Neural cell (in vitro differentiated cells): ENCODE data around the gene HARS2. TPM values are rescaled to one million over a fixed set of nuclear protein-coding genes. Genes with fewer than 3 reads are reported as not detected.

Experiments used
- H2AFZ ChIP-seq: fragments of 200-600, 300-800 bp; sonication (generic), shearing (Covaris generic); 2 replicates; pipeline ENCODE4 v1.6.0; 2014; ENCODE audit warnings: low read depth, mild to moderate bottlenecking, antibody characterized with exemption, low read length, moderate library complexity
- H3F3A ChIP-seq: fragments of 200-600 bp; shearing (Covaris generic); 2 replicates; pipeline ENCODE4 v1.6.1; 2016; ENCODE audit warnings: mild to moderate bottlenecking, moderate library complexity, mixed read lengths, antibody characterized with exemption, low read length; ENCODE audit not compliant: insufficient read depth, poor library complexity, severe bottlenecking
- H3K27ac ChIP-seq: fragments of 200-600, 300-800 bp; sonication (generic), shearing (Covaris generic); 2 replicates; pipeline ENCODE4 v1.5.1; 2014; ENCODE audit warnings: mild to moderate bottlenecking, low read length, moderate library complexity
- H3K27me3 ChIP-seq: fragments of 300-800, 200-600 bp; sonication (generic), shearing (Covaris generic); 2 replicates; pipeline ENCODE4 v1.6.0; 2014; ENCODE audit warnings: mild to moderate bottlenecking, low read depth, low read length, moderate library complexity; ENCODE audit not compliant: insufficient read depth
- H3K36me3 ChIP-seq: fragments of 300-800, 200-600 bp; sonication (generic), shearing (Covaris generic); 2 replicates; pipeline ENCODE4 v1.5.1; 2014; ENCODE audit warnings: mild to moderate bottlenecking, antibody characterized with exemption, low read length, moderate library complexity; ENCODE audit not compliant: insufficient read depth
- H3K4me2 ChIP-seq: fragments of 300-800, 200-600 bp; sonication (generic), shearing (Covaris generic); 2 replicates; pipeline ENCODE4 v1.6.0; 2014; ENCODE audit warnings: mild to moderate bottlenecking, low read length
- H3K4me3 ChIP-seq: fragments of 300-800, 200-600 bp; sonication (generic), shearing (Covaris generic); 2 replicates; pipeline ENCODE4 v1.5.1; 2014; ENCODE audit warnings: mild to moderate bottlenecking, low read length, moderate library complexity
- H3K79me2 ChIP-seq: fragments of 200-600 bp; shearing (Covaris generic); replicated peaks from 2 replicates; pipeline ENCODE4 v1.6.0; 2014; ENCODE audit warnings: mild to moderate bottlenecking, low read length, moderate library complexity; ENCODE audit not compliant: insufficient read depth
- H3K9ac ChIP-seq: fragments of 300-800, 200-600 bp; sonication (generic), shearing (Covaris generic); 2 replicates; pipeline ENCODE4 v1.6.1; 2016; ENCODE audit warnings: mild to moderate bottlenecking, low read length, mixed read lengths
- H3K9me2 ChIP-seq: fragments of 200-600 bp; shearing (Covaris generic); 2 replicates; pipeline ENCODE4 v1.6.1; 2016; ENCODE audit warnings: mild to moderate bottlenecking, low read length, mixed read lengths; ENCODE audit not compliant: insufficient read depth
- H3K9me3 ChIP-seq: fragments of 200-600, 300-800 bp; sonication (generic), shearing (Covaris generic); 2 replicates; pipeline ENCODE4 v1.6.1; 2016; ENCODE audit warnings: mild to moderate bottlenecking, mixed run types, low read length, moderate library complexity, mixed read lengths
- H4K20me1 ChIP-seq: fragments of 200-600 bp; shearing (Covaris generic); 2 replicates; pipeline ENCODE4 v1.6.1; 2016; ENCODE audit warnings: mild to moderate bottlenecking, mixed run types; ENCODE audit not compliant: insufficient read depth
- CTCF ChIP-seq: fragments of 450-650 bp; IDR thresholded peaks from 2 replicates; pipeline ENCODE4 v1.5.1; 2014; ENCODE audit warnings: antibody characterized with exemption, mild to moderate bottlenecking, moderate library complexity; ENCODE audit not compliant: poor library complexity, severe bottlenecking
- EP300 ChIP-seq: fragments of 450-650 bp; conservative IDR thresholded peaks from 2 replicates; pipeline ENCODE4 v1.6.1; 2014; ENCODE audit warnings: antibody characterized with exemption, mild to moderate bottlenecking, moderate library complexity; ENCODE audit not compliant: poor library complexity, severe bottlenecking
- EZH2 ChIP-seq: fragments of 200-600, 300-800 bp; shearing (Covaris generic), sonication (generic); IDR thresholded peaks from 2 replicates; pipeline ENCODE4 v1.6.1; 2014; ENCODE audit warnings: antibody characterized with exemption, low read length, borderline replicate concordance, mild to moderate bottlenecking; ENCODE audit not compliant: insufficient read depth, poor library complexity, severe bottlenecking
- MXI1 ChIP-seq: fragments of 450-650 bp; conservative IDR thresholded peaks from 2 replicates; pipeline ENCODE4 v1.6.1; 2014; ENCODE audit warnings: antibody characterized with exemption, mild to moderate bottlenecking; ENCODE audit not compliant: poor library complexity, severe bottlenecking
- POLR2AphosphoS5 ChIP-seq: IDR thresholded peaks from 2 replicates; pipeline ENCODE4 v1.6.1; 2012
- RAD21 ChIP-seq: fragments of 450-650 bp; conservative IDR thresholded peaks from 2 replicates; pipeline ENCODE4 v1.6.1; 2014; ENCODE audit warnings: antibody characterized with exemption, mild to moderate bottlenecking, moderate library complexity
- SMC3 ChIP-seq: fragments of 450-650 bp; conservative IDR thresholded peaks from 2 replicates; pipeline ENCODE4 v1.6.1; 2014; ENCODE audit warnings: antibody characterized with exemption, mild to moderate bottlenecking, moderate library complexity; ENCODE audit not compliant: poor library complexity
- TAF1 ChIP-seq: IDR thresholded peaks from 2 replicates; pipeline ENCODE4 v1.6.1; 2012; ENCODE audit warnings: low read depth
- polyA plus RNA-seq: library from polyadenylated mRNA; depleted of rRNA; stranded (reverse); fragments of >200 nt; gene quantifications from 2 replicates; pipeline ENCODE4 v1.2.3, GENCODE V29; 2014
- TF ChIP-seq, protein P1 (sequence below): IDR thresholded peaks from 2 replicates; pipeline ENCODE4 v1.6.1; 2012; ENCODE audit warnings: borderline replicate concordance

HARS2 gene
- polyA plus RNA-seq, 1 donor from 2014 or later, result 102 TPM

GRCh38 chr5:140674629-140675028 lies 16.6 kb upstream of the HARS2 start:
- H3K27me3 ChIP-seq, result no peaks in the 10 kb centered on the region
- H3K79me2 ChIP-seq, result no peaks in the 10 kb centered on the region
- TF ChIP-seq MXI1 (no peak), TAF1 (no peak), CTCF (no peak), POLR2AphosphoS5 (no peak), RAD21 (no peak), EP300 (no peak), EZH2 (no peak), SMC3 (no peak)
- TF ChIP-seq, protein P1, sequence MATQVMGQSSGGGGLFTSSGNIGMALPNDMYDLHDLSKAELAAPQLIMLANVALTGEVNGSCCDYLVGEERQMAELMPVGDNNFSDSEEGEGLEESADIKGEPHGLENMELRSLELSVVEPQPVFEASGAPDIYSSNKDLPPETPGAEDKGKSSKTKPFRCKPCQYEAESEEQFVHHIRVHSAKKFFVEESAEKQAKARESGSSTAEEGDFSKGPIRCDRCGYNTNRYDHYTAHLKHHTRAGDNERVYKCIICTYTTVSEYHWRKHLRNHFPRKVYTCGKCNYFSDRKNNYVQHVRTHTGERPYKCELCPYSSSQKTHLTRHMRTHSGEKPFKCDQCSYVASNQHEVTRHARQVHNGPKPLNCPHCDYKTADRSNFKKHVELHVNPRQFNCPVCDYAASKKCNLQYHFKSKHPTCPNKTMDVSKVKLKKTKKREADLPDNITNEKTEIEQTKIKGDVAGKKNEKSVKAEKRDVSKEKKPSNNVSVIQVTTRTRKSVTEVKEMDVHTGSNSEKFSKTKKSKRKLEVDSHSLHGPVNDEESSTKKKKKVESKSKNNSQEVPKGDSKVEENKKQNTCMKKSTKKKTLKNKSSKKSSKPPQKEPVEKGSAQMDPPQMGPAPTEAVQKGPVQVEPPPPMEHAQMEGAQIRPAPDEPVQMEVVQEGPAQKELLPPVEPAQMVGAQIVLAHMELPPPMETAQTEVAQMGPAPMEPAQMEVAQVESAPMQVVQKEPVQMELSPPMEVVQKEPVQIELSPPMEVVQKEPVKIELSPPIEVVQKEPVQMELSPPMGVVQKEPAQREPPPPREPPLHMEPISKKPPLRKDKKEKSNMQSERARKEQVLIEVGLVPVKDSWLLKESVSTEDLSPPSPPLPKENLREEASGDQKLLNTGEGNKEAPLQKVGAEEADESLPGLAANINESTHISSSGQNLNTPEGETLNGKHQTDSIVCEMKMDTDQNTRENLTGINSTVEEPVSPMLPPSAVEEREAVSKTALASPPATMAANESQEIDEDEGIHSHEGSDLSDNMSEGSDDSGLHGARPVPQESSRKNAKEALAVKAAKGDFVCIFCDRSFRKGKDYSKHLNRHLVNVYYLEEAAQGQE, result no peak
- H4K20me1 ChIP-seq, result no peaks in the 10 kb centered on the region
- H3K4me3 ChIP-seq, result no peak overlapping the region
- no peaks in the 10 kb centered on the region for H3F3A ChIP-seq
- H3K9me3 ChIP-seq, result no peaks in the 10 kb centered on the region
- H3K9ac ChIP-seq, result no peak overlapping the region
- no peak overlapping the region for H3K4me2 ChIP-seq
- H3K9me2 ChIP-seq, result no peaks in the 10 kb centered on the region
- H2AFZ ChIP-seq, result no peak overlapping the region
- H3K27ac ChIP-seq, result no peak overlapping the region
- peaks cover 20% of the 10 kb centered on the region for H3K36me3 ChIP-seq

GRCh38 chr5:140677947-140678346 lies 13.3 kb upstream of the HARS2 start:
- no peaks in the 10 kb centered on the region for H4K20me1 ChIP-seq
- H3K9me2 ChIP-seq, result no peaks in the 10 kb centered on the region
- H3K4me3 ChIP-seq, result no peak overlapping the region
- no peaks in the 10 kb centered on the region for H3K9me3 ChIP-seq
- H3K36me3 ChIP-seq, result peaks cover 20% of the 10 kb centered on the region
- H3K4me2 ChIP-seq, result no peak overlapping the region
- H3K27me3 ChIP-seq, result no peaks in the 10 kb centered on the region
- no peaks in the 10 kb centered on the region for H3F3A ChIP-seq
- H3K9ac ChIP-seq, result no peak overlapping the region
- no peak for TF ChIP-seq RAD21
- no peak for TF ChIP-seq EZH2
- TF ChIP-seq, protein P1, result no peak
- TF ChIP-seq CTCF, result no peak
- no peak for TF ChIP-seq SMC3
- no peak for TF ChIP-seq TAF1
- no peak for TF ChIP-seq MXI1
- TF ChIP-seq EP300, result no peak
- TF ChIP-seq POLR2AphosphoS5, result no peak
- H3K79me2 ChIP-seq, result no peaks in the 10 kb centered on the region
- no peak overlapping the region for H3K27ac ChIP-seq
- no peak overlapping the region for H2AFZ ChIP-seq
